A549 (cell line): ENCODE data around the gene NUP188. TPM values are rescaled to one million over a fixed set of nuclear protein-coding genes. Genes with fewer than 3 reads are reported as not detected.
A peak's percentile ranks its signal among the peaks of the same experiment; 100 is the strongest.

ENCODE experiments used
- ATAC-seq, 2 experiments: fragments of 200-7000 bp in 1 of 2; fragments of >200 bp in 1 of 2; cut with Nextera tagmentation in 1 of 2; cut with Tn5 transposase in 1 of 2; 3 replicates each; pipeline versions ENCODE4 v1.8.0 to v1.9.1; 2018 to 2020; ENCODE audit warnings: mild to moderate bottlenecking in 1 of 2, moderate library complexity in 1 of 2
- CTCF ChIA-PET: fragments of 300-600 bp; sonication (Branson Sonifier 250); formaldehyde crosslinking; extraction: SDS; loops from one replicate; lab custom pipeline; 2021; ENCODE audit warnings: antibody characterized with exemption, inconsistent platforms; lab: Yijun Ruan, JAX
- POLR2A ChIA-PET: fragments of 350-600 bp; formaldehyde crosslinking; extraction: SDS; loops from one replicate; lab custom pipeline; 2021; ENCODE audit warnings: antibody characterized with exemption, inconsistent platforms; lab: Yijun Ruan, JAX
- DNase-seq, 2 experiments: peaks; one replicate each; pipeline versions ENCODE4 v3.0.0 to v3.0.0-alpha.2; 2011 to 2016; ENCODE audit warnings: low read depth in 1 of 2, low spot score in 1 of 2
- FAIRE-seq: peaks from 2 replicates; lab custom pipeline; 2011; peaks lifted over from hg19 to GRCh38; lab: Jason Lieb, UNC
- H3K27ac ChIP-seq, 2 experiments: fragments of >200 bp; sonication (Bioruptor Twin); formaldehyde crosslinking; 3 replicates each; pipeline ENCODE4 v1.5.1; 2016 to 2017
- H3K4me1 ChIP-seq: fragments of >200 bp; sonication (Bioruptor Twin); formaldehyde crosslinking; 3 replicates; pipeline ENCODE4 v1.6.1; 2016
- H3K4me2 ChIP-seq: fragments of >200 bp; sonication (Bioruptor Twin); formaldehyde crosslinking; 3 replicates; pipeline ENCODE4 v1.6.1; 2016
- H3K4me3 ChIP-seq: fragments of >200 bp; sonication (Bioruptor Twin); formaldehyde crosslinking; 3 replicates; pipeline ENCODE4 v1.5.1; 2016
- H3K9me3 ChIP-seq: fragments of >200 bp; sonication (Bioruptor Twin); formaldehyde crosslinking; 3 replicates; pipeline ENCODE4 v1.6.1; 2016
- ATOH8 ChIP-seq: fragments of 250-450 bp; sonication (Bioruptor Pico); IDR thresholded peaks from 2 replicates; pipeline ENCODE4 v1.5.0; 2020; ENCODE audit warnings: low read depth, mild to moderate bottlenecking, moderate library complexity
- CEBPB ChIP-seq, 2 experiments: fragments of >200 bp in 1 of 2; sonication (Bioruptor Twin) in 1 of 2; formaldehyde crosslinking in 1 of 2; IDR thresholded peaks; 2 replicates each; pipeline ENCODE4 v1.6.1; 2012 to 2016
- EHF ChIP-seq: fragments of 250-450 bp; sonication (Bioruptor Pico); IDR thresholded peaks from 2 replicates; pipeline ENCODE4 v1.5.0; 2020; ENCODE audit warnings: mild to moderate bottlenecking
- FOXS1 ChIP-seq: fragments of 250-450 bp; sonication (Bioruptor Pico); IDR thresholded peaks from 2 replicates; pipeline ENCODE4 v1.5.0; 2020; ENCODE audit warnings: mild to moderate bottlenecking, moderate library complexity
- GATA3 ChIP-seq: IDR thresholded peaks from 2 replicates; pipeline ENCODE4 v1.6.1; 2012; ENCODE audit warnings: borderline replicate concordance
- HEYL ChIP-seq: fragments of 250-450 bp; sonication (Bioruptor Pico); IDR thresholded peaks from 2 replicates; pipeline ENCODE4 v1.8.0; 2021; ENCODE audit warnings: mild to moderate bottlenecking, moderate library complexity
- HOXA7 ChIP-seq: fragments of 250-450 bp; sonication (Bioruptor Pico); IDR thresholded peaks from 2 replicates; pipeline ENCODE4 v1.5.0; 2020; ENCODE audit warnings: mild to moderate bottlenecking, moderate library complexity
- HOXB5 ChIP-seq: fragments of 250-450 bp; sonication (Bioruptor Pico); IDR thresholded peaks from 2 replicates; pipeline ENCODE4 v1.5.0; 2020; ENCODE audit warnings: mild to moderate bottlenecking, moderate library complexity
- KDM5A ChIP-seq: fragments of 200-600 bp; sonication (generic); IDR thresholded peaks from 2 replicates; pipeline ENCODE4 v1.6.1; 2016; ENCODE audit warnings: antibody characterized with exemption, mild to moderate bottlenecking
- MAX ChIP-seq: IDR thresholded peaks from 2 replicates; pipeline ENCODE4 v1.6.1; 2012
- REST ChIP-seq: fragments of 200-600 bp; sonication (generic); IDR thresholded peaks from 2 replicates; pipeline ENCODE4 v1.6.1; 2016; ENCODE audit warnings: antibody characterized with exemption, mild to moderate bottlenecking, moderate library complexity
- SREBF2 ChIP-seq: fragments of 450-650 bp; IDR thresholded peaks from 2 replicates; pipeline ENCODE4 v1.6.1; 2014; ENCODE audit warnings: mild to moderate bottlenecking, moderate library complexity
- WGBS: methylation state at CpG from one replicate; pipeline ENCODE4 v1.1.6; 2017; ENCODE audit errors: missing lambda C conversion rate; 5-methylcytosine and 5-hydroxymethylcytosine counted together
- polyA plus RNA-seq, 4 experiments: library from polyadenylated mRNA; depleted of rRNA in 3 of 4; stranded (reverse); fragments of >200 nt; fragmentation: RNase III in 1 of 4; extraction: RNeasy Plus Mini Kit Qiagen cat#74134 plus additional on column Dnase treatment in 1 of 4; gene quantifications; 2 replicates in 3 of 4; 3 replicates in 1 of 4; pipeline ENCODE4 v1.2.3, GENCODE V29; 2011 to 2017

NUP188 gene
- polyA plus RNA-seq, 2 of the 4 experiments (the other 2 are of a cell fraction): 33.2 to 52.3 TPM

- ATAC-seq: no peak
- Histone ChIP-seq H3K9me3 (no peaks in the 10 kb centered on the region), H3K4me2 (peak overlapping the region; percentile 92), H3K4me1 (peaks cover 12% of the 10 kb centered on the region; the same call in 2 of the 3 replicates), H3K27ac (no peak overlapping the region), H3K4me3 (0 out of 3 replicates have a peak overlapping the region, but pooled peaks have one; percentile 85)
- no peak for FAIRE-seq
- CTCF ChIA-PET: interaction anchor here (0.6 to 4.0 kb wide), 5 partner anchors 18 to 213 kb away, joined by 3 to 14 read pairs (median 4); no protein-coding TSS in a partner anchor
- DNase-seq: no peak
- 95% methylated on average over 19 of the region's 19 CpGs for WGBS
- POLR2A ChIA-PET: no interaction called here
- TF ChIP-seq EHF: no peak
- no peak for TF ChIP-seq GATA3
- TF ChIP-seq SREBF2: no peak
- TF ChIP-seq FOXS1: no peak
- no peak for TF ChIP-seq KDM5A
- TF ChIP-seq HOXA7 (CRISPR knock-in tag): no peak
Measured at GRCh38 chr9:128945798-128946501, 1.5 kb upstream of the NUP188 start.

- POLR2A ChIA-PET: no interaction called here
Measured at GRCh38 chr9:128946571-128947276, 775 bp upstream of the NUP188 start.

More at GRCh38 chr9:128946571-128947276, 775 bp upstream of the NUP188 start:
- ATAC-seq (peak; percentile 49 to 52; a peak in 5 of 6 replicates), FAIRE-seq (no peak), DNase-seq (peak in 1 of 2 experiments; percentile 24)
- H3K4me3 ChIP-seq: peak overlapping the region; percentile 85
- H3K4me2 ChIP-seq: peak overlapping the region; percentile 92
- no peak for TF ChIP-seq ATOH8 (CRISPR knock-in tag)
- no peak for TF ChIP-seq SREBF2
- TF ChIP-seq CEBPB (IDR thresholded peaks at IDR 0.05): no peak
- TF ChIP-seq HOXB5 (CRISPR knock-in tag): no peak
- no peak for TF ChIP-seq MAX
- TF ChIP-seq HEYL (CRISPR knock-in tag): no peak
- TF ChIP-seq REST: no peak
- no peaks in the 10 kb centered on the region for H3K9me3 ChIP-seq
- H3K27ac ChIP-seq: peak overlapping the region; percentile 91 to 95
- peaks cover 12% of the 10 kb centered on the region; the same call in 2 of the 3 replicates for H3K4me1 ChIP-seq
- CTCF ChIA-PET: interaction anchor here (0.6 to 2.9 kb wide), 2 partner anchors 19 to 72 kb away, joined by 3 to 12 read pairs; no protein-coding TSS in a partner anchor
- WGBS: 37% methylated on average over 30 of the region's 30 CpGs
